Caco-2 (cell line): ENCODE measurements around the gene PDE5A. TPM values are rescaled to one million over a fixed set of nuclear protein-coding genes. Genes with fewer than 3 reads are reported as not detected.

Experiments
- BruUV-seq: library from RNA; stranded (reverse); fragments of 400-500 nt; replicated peaks from 2 replicates; lab custom pipeline; 2021; lab: Mats Ljungman, UMichigan
- CTCF ChIA-PET: fragments of 300-600 bp; sonication (Branson Sonifier 250); formaldehyde crosslinking; loops from one replicate; lab custom pipeline; 2022; ENCODE audit warnings: antibody characterized with exemption; lab: Charles Lee
- POLR2A ChIA-PET: fragments of 300-600 bp; sonication (Branson Sonifier 250); formaldehyde crosslinking; loops from one replicate; lab custom pipeline; 2022; ENCODE audit warnings: antibody characterized with exemption; lab: Charles Lee
- DNase-seq, 2 experiments: peaks; one replicate each; pipeline versions ENCODE4 v3.0.0 to v3.0.0-alpha.2; 2020 to 2022
- H3K27me3 ChIP-seq: replicated peaks from 2 replicates; pipeline ENCODE4 v1.6.0; 2011; ENCODE audit warnings: low read length; ENCODE audit not compliant: control insufficient read depth, insufficient read depth
- H3K36me3 ChIP-seq: 2 replicates; pipeline ENCODE4 v1.5.1; 2011; ENCODE audit warnings: low read length; ENCODE audit not compliant: control insufficient read depth, insufficient read depth
- H3K4me1 ChIP-seq: fragments of 250-450 bp; sonication (Bioruptor Pico); 2 replicates; pipeline ENCODE4 v1.5.1; 2020; ENCODE audit warnings: mild to moderate bottlenecking
- H3K4me3 ChIP-seq: 2 replicates; pipeline ENCODE4 v1.5.1; 2011; ENCODE audit warnings: low read depth, mild to moderate bottlenecking, control low read depth, low read length
- H3K9me3 ChIP-seq: fragments of 250-450 bp; sonication (Bioruptor Pico); 2 replicates; pipeline ENCODE4 v1.5.1; 2020; ENCODE audit warnings: mild to moderate bottlenecking, moderate library complexity
- H3K27ac Mint-ChIP-seq: one replicate; pipeline ENCODE4 v1.8.0; 2022; ENCODE audit warnings: mixed read lengths; ENCODE audit not compliant: unreplicated experiment
- H3K27me3 Mint-ChIP-seq: one replicate; pipeline ENCODE4 v1.8.0; 2022; ENCODE audit warnings: mixed read lengths; ENCODE audit not compliant: insufficient read depth, unreplicated experiment
- H3K36me3 Mint-ChIP-seq: one replicate; pipeline ENCODE4 v1.8.0; 2022; ENCODE audit warnings: mild to moderate bottlenecking, mixed read lengths; ENCODE audit not compliant: insufficient read depth, unreplicated experiment
- H3K4me1 Mint-ChIP-seq: one replicate; pipeline ENCODE4 v1.8.0; 2022; ENCODE audit warnings: low read depth, mixed read lengths; ENCODE audit not compliant: unreplicated experiment
- H3K4me3 Mint-ChIP-seq: one replicate; pipeline ENCODE4 v1.8.0; 2022; ENCODE audit warnings: mild to moderate bottlenecking, moderate library complexity, mixed read lengths; ENCODE audit not compliant: unreplicated experiment
- H3K9me3 Mint-ChIP-seq: one replicate; pipeline ENCODE4 v1.8.0; 2022; ENCODE audit warnings: mixed read lengths; ENCODE audit not compliant: unreplicated experiment
- intact Hi-C: fragments of 100-400 bp; cut with micrococcal nuclease; formaldehyde crosslinking; loops from one replicate; pipeline ENCODE4 v1.10.0; 2022; ENCODE audit not compliant: unreplicated experiment
- total RNA-seq: library from RNA; stranded (reverse); gene quantifications from 2 replicates; pipeline ENCODE4 v1.2.3, GENCODE V29; 2022
- TF ChIP-seq, protein P1 (sequence below), 2 experiments: fragments of 200-600 bp in 1 of 2; IDR thresholded peaks; 1 replicate in 1 of 2; 2 replicates in 1 of 2; pipeline versions ENCODE4 v1.5.1 to v1.8.0; 2011 to 2022; ENCODE audit warnings: antibody characterized with exemption in 1 of 2, control low read depth in 1 of 2, inconsistent platforms in 1 of 2, low read depth in 1 of 2, low read length in 1 of 2, mild to moderate bottlenecking in 1 of 2, moderate library complexity in 1 of 2; ENCODE audit not compliant: insufficient read depth in 1 of 2, severe bottlenecking in 1 of 2, unreplicated experiment in 1 of 2

The PDE5A gene
- total RNA-seq, 1 experiment from 2014 or later, result 7.9 TPM

GRCh38 chr4:119602366-119602765 is 26.2 kb downstream of the PDE5A start:
- Mint-ChIP-seq H3K9me3 (peaks cover 18% of the 10 kb centered on the region), H3K36me3 (peaks cover 6% of the 10 kb centered on the region), H3K27ac (no peak overlapping the region), H3K27me3 (no peaks in the 10 kb centered on the region), H3K4me3 (no peak overlapping the region), H3K4me1 (no peaks in the 10 kb centered on the region)
- H3K4me3 ChIP-seq, result no peak overlapping the region
- TF ChIP-seq, protein P1, sequence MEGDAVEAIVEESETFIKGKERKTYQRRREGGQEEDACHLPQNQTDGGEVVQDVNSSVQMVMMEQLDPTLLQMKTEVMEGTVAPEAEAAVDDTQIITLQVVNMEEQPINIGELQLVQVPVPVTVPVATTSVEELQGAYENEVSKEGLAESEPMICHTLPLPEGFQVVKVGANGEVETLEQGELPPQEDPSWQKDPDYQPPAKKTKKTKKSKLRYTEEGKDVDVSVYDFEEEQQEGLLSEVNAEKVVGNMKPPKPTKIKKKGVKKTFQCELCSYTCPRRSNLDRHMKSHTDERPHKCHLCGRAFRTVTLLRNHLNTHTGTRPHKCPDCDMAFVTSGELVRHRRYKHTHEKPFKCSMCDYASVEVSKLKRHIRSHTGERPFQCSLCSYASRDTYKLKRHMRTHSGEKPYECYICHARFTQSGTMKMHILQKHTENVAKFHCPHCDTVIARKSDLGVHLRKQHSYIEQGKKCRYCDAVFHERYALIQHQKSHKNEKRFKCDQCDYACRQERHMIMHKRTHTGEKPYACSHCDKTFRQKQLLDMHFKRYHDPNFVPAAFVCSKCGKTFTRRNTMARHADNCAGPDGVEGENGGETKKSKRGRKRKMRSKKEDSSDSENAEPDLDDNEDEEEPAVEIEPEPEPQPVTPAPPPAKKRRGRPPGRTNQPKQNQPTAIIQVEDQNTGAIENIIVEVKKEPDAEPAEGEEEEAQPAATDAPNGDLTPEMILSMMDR (IDR thresholded peaks at IDR 0.05; ENCODE audit: insufficient read depth in 1 of 2, low read depth in 1 of 2, low read length in 1 of 2, severe bottlenecking in 1 of 2, unreplicated experiment in 1 of 2), result no peak
- intact Hi-C loops, result no loop called here
- H3K36me3 ChIP-seq, result no peaks in the 10 kb centered on the region
- POLR2A ChIA-PET, result no interaction called here
- no TSS peak for BruUV-seq
- peaks cover 7% of the 10 kb centered on the region; the same call in 1 of the 2 replicates for H3K9me3 ChIP-seq
- DNase-seq, result no peak
- CTCF ChIA-PET, result no interaction called here
- no peaks in the 10 kb centered on the region for H3K27me3 ChIP-seq
- no peaks in the 10 kb centered on the region for H3K4me1 ChIP-seq

DNA sequence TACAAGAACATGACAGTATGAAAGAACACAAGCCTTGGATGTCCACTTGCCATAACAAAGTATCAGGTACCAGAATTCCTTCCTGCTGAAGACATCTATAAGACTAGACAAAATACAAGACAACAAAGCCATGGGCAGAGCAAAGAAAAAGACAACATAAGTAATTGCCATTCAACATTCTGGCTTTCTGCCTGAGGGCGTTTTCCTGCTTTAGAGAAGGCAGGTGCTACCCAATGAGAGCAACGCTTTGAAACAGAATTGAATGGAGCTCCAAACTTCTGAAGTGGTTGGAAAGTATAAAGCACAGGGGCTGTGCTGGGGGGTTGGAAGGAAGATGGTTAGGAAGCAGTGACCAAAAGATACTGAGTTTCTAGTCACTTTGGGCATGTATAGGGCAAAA is 30.1 kb downstream of the PDE5A start:
- no peak for DNase-seq
- no peak overlapping the region for H3K27ac Mint-ChIP-seq
- no peaks in the 10 kb centered on the region for H3K36me3 ChIP-seq
- H3K4me1 ChIP-seq, result no peaks in the 10 kb centered on the region
- H3K9me3 ChIP-seq, result peaks cover 7% of the 10 kb centered on the region; the same call in 1 of the 2 replicates
- H3K27me3 Mint-ChIP-seq, result no peaks in the 10 kb centered on the region
- H3K27me3 ChIP-seq, result no peaks in the 10 kb centered on the region
- no peaks in the 10 kb centered on the region for H3K4me1 Mint-ChIP-seq
- H3K9me3 Mint-ChIP-seq, result peaks cover 18% of the 10 kb centered on the region
- POLR2A ChIA-PET, result no interaction called here
- intact Hi-C loops, result no loop called here
- H3K36me3 Mint-ChIP-seq, result peaks cover 6% of the 10 kb centered on the region
- CTCF ChIA-PET, result no interaction called here
- no peak overlapping the region for H3K4me3 Mint-ChIP-seq
- no TSS peak for BruUV-seq
- no peak overlapping the region for H3K4me3 ChIP-seq
- TF ChIP-seq, protein P1 (IDR thresholded peaks at IDR 0.05; ENCODE audit: insufficient read depth in 1 of 2, low read depth in 1 of 2, low read length in 1 of 2, severe bottlenecking in 1 of 2, unreplicated experiment in 1 of 2), result no peak

DNA sequence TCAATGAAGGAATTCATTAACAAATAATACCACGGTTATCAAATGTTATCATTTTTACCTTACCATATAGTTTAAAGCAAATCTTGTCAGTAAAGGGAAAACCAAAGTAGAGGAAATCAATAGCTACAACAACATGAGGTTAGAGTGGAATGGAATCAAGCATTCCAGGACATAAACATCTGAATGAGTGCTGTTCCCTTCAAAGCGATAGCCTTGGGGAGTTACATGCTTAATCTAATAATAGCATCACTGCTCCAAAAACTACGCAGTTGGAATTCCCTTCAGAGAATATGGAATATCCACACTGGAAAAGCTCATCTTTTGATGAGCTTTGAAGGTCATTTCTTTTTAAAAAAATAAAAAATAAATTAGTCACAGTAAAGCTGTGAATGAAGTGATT is 31.2 kb downstream of the PDE5A start:
- TF ChIP-seq, protein P1 (IDR thresholded peaks at IDR 0.05; ENCODE audit: insufficient read depth in 1 of 2, low read depth in 1 of 2, low read length in 1 of 2, severe bottlenecking in 1 of 2, unreplicated experiment in 1 of 2), result no peak
- no peak for DNase-seq
- Mint-ChIP-seq H3K27me3 (no peaks in the 10 kb centered on the region), H3K9me3 (peaks cover 18% of the 10 kb centered on the region), H3K4me3 (no peak overlapping the region), H3K4me1 (no peaks in the 10 kb centered on the region), H3K27ac (no peak overlapping the region), H3K36me3 (peaks cover 6% of the 10 kb centered on the region)
- Histone ChIP-seq H3K27me3 (no peaks in the 10 kb centered on the region), H3K4me3 (no peak overlapping the region), H3K36me3 (no peaks in the 10 kb centered on the region), H3K4me1 (no peaks in the 10 kb centered on the region), H3K9me3 (peaks cover 7% of the 10 kb centered on the region; the same call in 1 of the 2 replicates)
- POLR2A ChIA-PET, result no interaction called here
- BruUV-seq, result no TSS peak
- CTCF ChIA-PET, result no interaction called here
- intact Hi-C loops, result no loop called here
